Hepatocyte (in vitro differentiated cells): ENCODE results near the gene TLL2. TPM values are rescaled to one million over a fixed set of nuclear protein-coding genes. Genes with fewer than 3 reads are reported as not detected.
A peak's percentile ranks its signal among the peaks of the same experiment; 100 is the strongest.

Experiments used
- DNase-seq: peaks from one replicate; pipeline ENCODE4 v3.0.0-alpha.2; 2016; ENCODE audit warnings: low spot score
- H2AFZ ChIP-seq: fragments of 200-600 bp; sonication (generic); 2 replicates; pipeline ENCODE4 v1.6.0; 2016; ENCODE audit warnings: antibody characterized with exemption, mild to moderate bottlenecking
- H3K27ac ChIP-seq: fragments of 200-600 bp; sonication (generic); 2 replicates; pipeline ENCODE4 v1.5.1; 2016; ENCODE audit warnings: mild to moderate bottlenecking
- H3K27me3 ChIP-seq: fragments of 200-600 bp; sonication (generic); 2 replicates; pipeline ENCODE4 v1.6.1; 2016
- H3K36me3 ChIP-seq: fragments of 200-600 bp; sonication (generic); replicated peaks from 2 replicates; pipeline ENCODE4 v1.5.1; 2016; ENCODE audit warnings: low read depth; ENCODE audit not compliant: insufficient read depth
- H3K4me1 ChIP-seq: fragments of 200-600 bp; sonication (generic); 2 replicates; pipeline ENCODE4 v1.5.1; 2016; ENCODE audit warnings: mild to moderate bottlenecking, moderate library complexity; ENCODE audit not compliant: insufficient read depth
- H3K4me2 ChIP-seq: fragments of 200-600 bp; sonication (generic); 2 replicates; pipeline ENCODE4 v1.6.0; 2016
- H3K4me3 ChIP-seq: fragments of 200-600 bp; sonication (generic); 2 replicates; pipeline ENCODE4 v1.5.1; 2016; ENCODE audit warnings: mild to moderate bottlenecking
- H3K79me2 ChIP-seq: fragments of 200-600 bp; sonication (generic); 2 replicates; pipeline ENCODE4 v1.6.0; 2017; ENCODE audit warnings: mild to moderate bottlenecking
- H3K9me2 ChIP-seq: fragments of 200-600 bp; sonication (generic); replicated peaks from 2 replicates; pipeline ENCODE4 v1.6.0; 2017; ENCODE audit warnings: mild to moderate bottlenecking; ENCODE audit not compliant: insufficient read depth
- H3K9me3 ChIP-seq: fragments of 200-600 bp; sonication (generic); 2 replicates; pipeline ENCODE4 v1.5.1; 2016; ENCODE audit warnings: low read depth, mild to moderate bottlenecking
- H4K20me1 ChIP-seq: fragments of 200-600 bp; sonication (generic); 2 replicates; pipeline ENCODE4 v1.6.0; 2016; ENCODE audit warnings: mild to moderate bottlenecking; ENCODE audit not compliant: insufficient read depth, poor library complexity, severe bottlenecking
- EZH2 ChIP-seq: fragments of 200-600 bp; sonication (generic); IDR thresholded peaks from 2 replicates; pipeline ENCODE4 v1.6.1; 2016; ENCODE audit warnings: antibody characterized with exemption, mild to moderate bottlenecking, borderline replicate concordance
- EZH2phosphoT487 ChIP-seq: fragments of 200-600 bp; sonication (generic); IDR thresholded peaks from one replicate; pipeline ENCODE4 v1.6.1; 2018; ENCODE audit warnings: antibody characterized with exemption, mild to moderate bottlenecking, low read depth, moderate library complexity; ENCODE audit not compliant: unreplicated experiment, severe bottlenecking
- WGBS: methylation state at CpG from one replicate; pipeline ENCODE4 v1.1.6; 2016; ENCODE audit warnings: low lambda C conversion rate; ENCODE audit errors: missing lambda C conversion rate; 5-methylcytosine and 5-hydroxymethylcytosine counted together
- polyA plus RNA-seq: library from polyadenylated mRNA; unstranded; fragments of >200 nt; fragmentation: Nextera tagmentation; extraction: Ambion mirVana; gene quantifications from 2 replicates; pipeline ENCODE4 v1.2.1, GENCODE V29; 2016
- total RNA-seq: library from RNA; depleted of rRNA; stranded (reverse); fragments of >200 nt; gene quantifications from 2 replicates; pipeline ENCODE4 v1.2.3, GENCODE V29; 2014
- TF ChIP-seq, protein P1 (sequence below): fragments of 200-600 bp; sonication (generic); IDR thresholded peaks from 2 replicates; pipeline ENCODE4 v1.5.1; 2016; ENCODE audit warnings: antibody characterized with exemption, mild to moderate bottlenecking; ENCODE audit not compliant: poor library complexity

Gene TLL2
- total and polyA plus RNA-seq, 2 experiments from 2014 or later = 0.50 to 0.76 TPM

DNA sequence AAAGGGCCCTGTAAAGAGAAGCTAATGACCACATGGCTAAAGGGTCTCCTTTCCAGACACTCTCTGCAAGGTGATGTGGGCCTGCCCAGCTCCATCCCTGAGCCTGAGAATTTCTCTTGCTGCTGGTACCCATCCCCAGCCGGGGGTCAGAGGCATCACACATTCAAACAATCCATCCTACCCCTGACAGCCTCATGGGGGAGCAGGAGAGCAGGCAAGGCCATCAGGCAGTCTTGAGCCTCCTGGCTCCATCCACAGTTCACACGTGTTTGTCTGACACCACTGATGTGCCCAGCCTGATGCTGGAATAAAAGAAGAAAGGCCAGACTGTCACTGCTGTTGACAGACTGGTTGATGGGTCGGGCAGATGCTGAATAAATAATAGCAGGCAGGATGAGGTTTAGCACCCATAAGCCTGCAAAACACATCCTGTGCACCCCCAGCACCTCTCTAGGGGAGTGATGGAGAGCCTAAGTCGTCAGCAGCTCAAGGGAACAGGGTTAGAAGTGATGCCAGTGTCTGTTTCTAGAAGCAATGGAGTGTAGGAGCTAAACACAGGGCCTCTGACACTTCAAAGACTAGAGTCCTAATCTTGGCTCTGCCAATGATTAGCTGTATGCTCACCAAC is 43.5 kb downstream of the TLL2 start:
- Histone ChIP-seq H3K9me2 (no peaks in the 10 kb centered on the region), H3K9me3 (no peaks in the 10 kb centered on the region), H3K79me2 (no peaks in the 10 kb centered on the region), H3K4me1 (no peaks in the 10 kb centered on the region), H2AFZ (no peak overlapping the region), H3K4me2 (no peak overlapping the region), H3K27ac (no peak overlapping the region), H3K4me3 (no peak overlapping the region), H3K27me3 (peaks cover 15% of the 10 kb centered on the region), H4K20me1 (no peaks in the 10 kb centered on the region), H3K36me3 (no peaks in the 10 kb centered on the region)
- WGBS = 31% methylated on average over 4 of the region's 4 CpGs
- DNase-seq = peak; percentile 25
- TF ChIP-seq, protein P1, sequence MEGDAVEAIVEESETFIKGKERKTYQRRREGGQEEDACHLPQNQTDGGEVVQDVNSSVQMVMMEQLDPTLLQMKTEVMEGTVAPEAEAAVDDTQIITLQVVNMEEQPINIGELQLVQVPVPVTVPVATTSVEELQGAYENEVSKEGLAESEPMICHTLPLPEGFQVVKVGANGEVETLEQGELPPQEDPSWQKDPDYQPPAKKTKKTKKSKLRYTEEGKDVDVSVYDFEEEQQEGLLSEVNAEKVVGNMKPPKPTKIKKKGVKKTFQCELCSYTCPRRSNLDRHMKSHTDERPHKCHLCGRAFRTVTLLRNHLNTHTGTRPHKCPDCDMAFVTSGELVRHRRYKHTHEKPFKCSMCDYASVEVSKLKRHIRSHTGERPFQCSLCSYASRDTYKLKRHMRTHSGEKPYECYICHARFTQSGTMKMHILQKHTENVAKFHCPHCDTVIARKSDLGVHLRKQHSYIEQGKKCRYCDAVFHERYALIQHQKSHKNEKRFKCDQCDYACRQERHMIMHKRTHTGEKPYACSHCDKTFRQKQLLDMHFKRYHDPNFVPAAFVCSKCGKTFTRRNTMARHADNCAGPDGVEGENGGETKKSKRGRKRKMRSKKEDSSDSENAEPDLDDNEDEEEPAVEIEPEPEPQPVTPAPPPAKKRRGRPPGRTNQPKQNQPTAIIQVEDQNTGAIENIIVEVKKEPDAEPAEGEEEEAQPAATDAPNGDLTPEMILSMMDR = peak; percentile 34
- TF ChIP-seq EZH2 = no peak
- TF ChIP-seq EZH2phosphoT487 = no peak

DNA sequence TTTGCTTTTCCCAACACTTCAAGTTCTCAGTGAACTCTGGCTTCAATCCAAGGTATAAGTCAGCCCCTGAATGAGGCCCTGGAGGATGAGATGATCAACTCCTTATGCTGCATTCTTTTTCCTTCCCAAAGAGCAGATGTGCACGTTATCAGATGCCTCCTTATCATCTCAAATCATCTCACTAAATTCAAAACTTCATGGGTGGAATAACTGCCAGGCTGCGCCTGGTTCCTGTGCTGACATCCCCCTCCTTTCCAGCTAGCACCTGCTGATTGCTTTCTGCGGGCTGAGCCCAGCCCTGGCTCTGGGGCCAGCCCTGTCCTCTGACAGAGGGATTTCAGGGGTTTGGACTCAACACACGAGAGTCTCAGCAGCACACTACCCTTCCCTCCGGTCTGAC is 44.9 kb downstream of the TLL2 start:
- Histone ChIP-seq H3K9me2 (no peaks in the 10 kb centered on the region), H3K27me3 (peaks cover 10% of the 10 kb centered on the region), H3K4me3 (no peak overlapping the region), H3K4me1 (no peaks in the 10 kb centered on the region), H3K79me2 (no peaks in the 10 kb centered on the region), H4K20me1 (no peaks in the 10 kb centered on the region), H3K9me3 (no peaks in the 10 kb centered on the region), H2AFZ (no peak overlapping the region), H3K27ac (no peak overlapping the region), H3K4me2 (no peak overlapping the region), H3K36me3 (no peaks in the 10 kb centered on the region)
- WGBS = 62% methylated on average over 5 of the region's 5 CpGs
- TF ChIP-seq EZH2phosphoT487 = no peak
- TF ChIP-seq, protein P1 = no peak
- no peak for TF ChIP-seq EZH2
- no peak for DNase-seq

DNA sequence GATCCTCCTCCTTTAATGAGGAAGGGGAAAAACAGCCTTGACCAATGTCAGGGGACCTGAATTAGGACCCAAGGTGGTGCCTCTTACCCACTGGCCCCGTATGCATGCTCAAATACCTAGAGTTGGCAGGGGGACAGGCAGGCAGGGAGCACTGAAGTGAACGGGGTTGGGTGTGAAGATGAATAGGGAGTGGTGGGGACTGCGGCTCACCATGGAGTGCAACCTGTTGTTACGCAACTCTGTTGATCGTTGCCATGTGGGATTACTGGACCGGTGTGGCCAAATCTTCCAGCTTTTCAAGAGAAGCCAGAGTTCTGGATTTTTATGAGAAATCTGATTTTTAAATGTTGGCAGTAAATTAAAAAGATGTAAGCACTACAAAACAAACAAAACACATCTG is 48.1 kb downstream of the TLL2 start:
- 88% methylated on average over 6 of the region's 6 CpGs for WGBS
- H4K20me1 ChIP-seq = no peaks in the 10 kb centered on the region
- H3K4me2 ChIP-seq = no peak overlapping the region
- H3K4me1 ChIP-seq = no peaks in the 10 kb centered on the region
- H3K4me3 ChIP-seq = no peak overlapping the region
- H2AFZ ChIP-seq = no peak overlapping the region
- no peaks in the 10 kb centered on the region for H3K79me2 ChIP-seq
- no peaks in the 10 kb centered on the region for H3K9me3 ChIP-seq
- no peaks in the 10 kb centered on the region for H3K9me2 ChIP-seq
- TF ChIP-seq EZH2phosphoT487 (no peak), EZH2 (no peak)
- TF ChIP-seq, protein P1 = no peak
- H3K27ac ChIP-seq = no peak overlapping the region
- H3K36me3 ChIP-seq = no peaks in the 10 kb centered on the region
- H3K27me3 ChIP-seq = no peaks in the 10 kb centered on the region
- DNase-seq = no peak
